CD14-positive monocyte (primary cell): Measurements from ENCODE around the gene STK32B. TPM values are rescaled to one million over a fixed set of nuclear protein-coding genes. Genes with fewer than 3 reads are reported as not detected.
A peak's percentile ranks its signal among the peaks of the same experiment; 100 is the strongest.

Source experiments
- DNase-seq, 3 donors: peaks; one replicate each; pipeline ENCODE4 v3.0.0-alpha.2; 2011 to 2022
- H2AFZ ChIP-seq: 2 replicates; pipeline ENCODE4 v1.6.0; 2012; ENCODE audit warnings: mild to moderate bottlenecking, low read depth, low read length, inconsistent platforms; ENCODE audit not compliant: insufficient read depth, poor library complexity, severe bottlenecking
- H3K27ac ChIP-seq, 2 donors: 1 replicate in 1 of 2; 2 replicates in 1 of 2; pipeline ENCODE4 v1.5.1; 2012 to 2013; ENCODE audit warnings: low read length in 2 of 2, control low read depth in 1 of 2, inconsistent platforms in 1 of 2, low read depth in 1 of 2, mild to moderate bottlenecking in 1 of 2
- H3K27me3 ChIP-seq, 2 donors: one replicate each; pipeline versions ENCODE4 v1.6.0 to v1.6.1; 2011 to 2013; ENCODE audit warnings: low read length in 2 of 2; ENCODE audit not compliant: control insufficient read depth in 2 of 2, insufficient read depth in 2 of 2
- H3K36me3 ChIP-seq, 2 donors: replicated peaks in 1 of 2; 1 replicate in 1 of 2; 2 replicates in 1 of 2; pipeline versions ENCODE4 v1.5.1 to v1.6.1; 2012 to 2013; ENCODE audit warnings: low read length in 2 of 2, control low read depth in 1 of 2, inconsistent platforms in 1 of 2, mild to moderate bottlenecking in 1 of 2; ENCODE audit not compliant: insufficient read depth in 2 of 2, control insufficient read depth in 1 of 2
- H3K4me1 ChIP-seq, 2 donors: 1 replicate in 1 of 2; 2 replicates in 1 of 2; pipeline versions ENCODE4 v1.5.1 to v1.6.1; 2012 to 2013; ENCODE audit warnings: low read length in 2 of 2, control low read depth in 1 of 2, inconsistent platforms in 1 of 2, mild to moderate bottlenecking in 1 of 2, moderate library complexity in 1 of 2; ENCODE audit not compliant: insufficient read depth in 2 of 2, control insufficient read depth in 1 of 2
- H3K4me2 ChIP-seq: replicated peaks from 2 replicates; pipeline ENCODE3; 2012; ENCODE audit warnings: low read length, moderate library complexity, mild to moderate bottlenecking; ENCODE audit not compliant: poor library complexity, severe bottlenecking; ENCODE audit errors: extremely low read depth
- H3K4me3 ChIP-seq, 3 experiments: fragments of 200-600 bp in 1 of 3; sonication (generic) in 1 of 3; replicated peaks in 1 of 3; 1 replicate in 2 of 3; 2 replicates in 1 of 3; pipeline ENCODE4 v1.5.1; 2011 to 2013; ENCODE audit warnings: low read length in 3 of 3, mild to moderate bottlenecking in 3 of 3, control low read depth in 2 of 3, low read depth in 2 of 3, inconsistent platforms in 1 of 3, moderate library complexity in 1 of 3
- H3K79me2 ChIP-seq: 2 replicates; pipeline ENCODE4 v1.6.0; 2012; ENCODE audit warnings: mild to moderate bottlenecking, control low read depth, inconsistent platforms, low read length, moderate library complexity; ENCODE audit not compliant: insufficient read depth
- H3K9ac ChIP-seq: 2 replicates; pipeline ENCODE4 v1.6.0; 2017; ENCODE audit warnings: low read length, mild to moderate bottlenecking; ENCODE audit not compliant: insufficient read depth, poor library complexity, severe bottlenecking
- H3K9me3 ChIP-seq, 2 donors: replicated peaks in 1 of 2; 1 replicate in 1 of 2; 2 replicates in 1 of 2; pipeline versions ENCODE4 v1.5.1 to v1.6.1; 2012 to 2013; ENCODE audit warnings: low read length in 2 of 2, control low read depth in 1 of 2; ENCODE audit not compliant: control insufficient read depth in 1 of 2, insufficient read depth in 1 of 2
- H4K20me1 ChIP-seq: 2 replicates; pipeline ENCODE4 v1.6.0; 2012; ENCODE audit warnings: mild to moderate bottlenecking, low read length, control low read depth, moderate library complexity; ENCODE audit not compliant: insufficient read depth
- H3K27ac Mint-ChIP-seq, 7 donors: one replicate each; pipeline ENCODE4 v1.8.0; 2020; ENCODE audit warnings: mild to moderate bottlenecking in 7 of 7, mixed read lengths in 7 of 7, moderate library complexity in 6 of 7, inconsistent platforms in 2 of 7
- H3K27me3 Mint-ChIP-seq, 3 donors: one replicate each; pipeline ENCODE4 v1.8.0; 2021 to 2022; ENCODE audit warnings: low read depth in 3 of 3, mild to moderate bottlenecking in 3 of 3, mixed read lengths in 3 of 3, moderate library complexity in 3 of 3, inconsistent platforms in 1 of 3
- H3K36me3 Mint-ChIP-seq, 2 donors: one replicate each; pipeline ENCODE4 v1.8.0; 2020; ENCODE audit warnings: mixed read lengths in 2 of 2, inconsistent platforms in 1 of 2, mild to moderate bottlenecking in 1 of 2
- H3K4me1 Mint-ChIP-seq: one replicate; pipeline ENCODE4 v1.8.0; 2020; ENCODE audit warnings: mild to moderate bottlenecking, mixed read lengths
- H3K4me3 Mint-ChIP-seq, 2 donors: one replicate each; pipeline ENCODE4 v1.8.0; 2020; ENCODE audit warnings: mild to moderate bottlenecking in 2 of 2, mixed read lengths in 2 of 2, moderate library complexity in 1 of 2
- H3K9me3 Mint-ChIP-seq, 7 donors: one replicate each; pipeline ENCODE4 v1.8.0; 2020 to 2022; ENCODE audit warnings: mixed read lengths in 7 of 7, mild to moderate bottlenecking in 6 of 7, moderate library complexity in 6 of 7, inconsistent platforms in 2 of 7
- CTCF ChIP-seq: fragments of 200-600 bp; IDR thresholded peaks from one replicate; pipeline ENCODE4 v1.8.0; 2022; ENCODE audit warnings: antibody characterized with exemption, mild to moderate bottlenecking
- WGBS: methylation state at CpG from one replicate; pipeline ENCODE4 v1.1.5; 2013; ENCODE audit warnings: missing lambda C conversion rate; ENCODE audit not compliant: insufficient coverage; 5-methylcytosine and 5-hydroxymethylcytosine counted together
- intact Hi-C, 2 donors: fragments of 100-400 bp; cut with micrococcal nuclease; formaldehyde crosslinking; loops; one replicate each; pipeline versions ENCODE4 v1.15.0 to v1.15.1; 2023
- polyA plus RNA-seq, 3 donors: library from polyadenylated mRNA; depleted of rRNA in 1 of 3; unstranded in 2 of 3; stranded (reverse) in 1 of 3; fragments of 300-500 nt in 2 of 3; fragments of >200 nt in 1 of 3; fragmentation: Illumina TruSeq in 2 of 3; gene quantifications; 1 replicate in 2 of 3; 2 replicates in 1 of 3; pipeline ENCODE4 v1.2.3, GENCODE V29; 2012 to 2021

Gene STK32B
- polyA plus RNA-seq, 3 donors = 0.61 to 1.7 (median 0.75) TPM

- H3K36me3 ChIP-seq = no peaks in the 10 kb centered on the region
- no peak overlapping the region for H3K4me3 ChIP-seq
- H3K9me3 ChIP-seq = no peaks in the 10 kb centered on the region
- no peaks in the 10 kb centered on the region for H3K9me3 Mint-ChIP-seq
- WGBS = 92% methylated on average over 3 of the region's 7 CpGs
- no peaks in the 10 kb centered on the region for H4K20me1 ChIP-seq
- H3K79me2 ChIP-seq = no peaks in the 10 kb centered on the region
- no peaks in the 10 kb centered on the region for H3K4me1 Mint-ChIP-seq
- no peaks in the 10 kb centered on the region for H3K4me1 ChIP-seq
- no peaks in the 10 kb centered on the region for H3K27me3 ChIP-seq
- no peak overlapping the region for H2AFZ ChIP-seq
- no peaks in the 10 kb centered on the region for H3K27me3 Mint-ChIP-seq
- H3K36me3 Mint-ChIP-seq = no peaks in the 10 kb centered on the region
- no peak overlapping the region for H3K27ac ChIP-seq
- H3K9ac ChIP-seq = no peak overlapping the region
- intact Hi-C loops = no loop called here
- peak overlapping the region in 1 of 7 donors; percentile 46 for H3K27ac Mint-ChIP-seq
- H3K4me3 Mint-ChIP-seq = no peak overlapping the region
- no peak overlapping the region for H3K4me2 ChIP-seq
- DNase-seq = no peak
- no peak for TF ChIP-seq CTCF
Measured at GRCh38 chr4:5462254-5462835, 411.1 kb downstream of the STK32B start.

DNA sequence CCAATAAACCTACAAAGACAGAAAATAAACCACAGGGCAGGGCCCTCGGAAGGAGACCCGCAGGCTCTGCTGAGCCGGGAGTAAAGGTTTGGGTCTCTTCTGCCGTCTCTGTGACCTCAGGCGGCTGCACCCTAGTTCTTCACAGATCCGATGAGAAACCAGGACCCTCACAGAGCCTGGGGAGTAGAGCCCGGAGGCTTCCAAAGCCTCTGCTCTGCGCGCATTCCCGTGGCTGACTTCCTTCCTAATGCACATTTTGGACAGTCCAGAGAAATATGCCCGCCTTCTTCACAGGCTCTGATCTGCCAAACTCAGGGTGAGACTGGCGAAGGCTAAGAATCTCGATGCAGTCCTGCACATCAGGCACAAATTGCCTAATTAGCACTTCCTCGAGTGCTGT, 411.6 kb downstream of the STK32B start:
- H3K9me3 ChIP-seq = no peaks in the 10 kb centered on the region
- peaks cover 0 to 2% of the 10 kb centered on the region in 2 donors for H3K36me3 Mint-ChIP-seq
- no peak for TF ChIP-seq CTCF
- H3K4me3 Mint-ChIP-seq = no peak overlapping the region
- WGBS = 95% methylated on average over 12 of the region's 14 CpGs
- no peaks in the 10 kb centered on the region for H3K4me1 Mint-ChIP-seq
- intact Hi-C loops = no loop called here
- no peaks in the 10 kb centered on the region for H3K36me3 ChIP-seq
- H4K20me1 ChIP-seq = no peaks in the 10 kb centered on the region
- H3K4me2 ChIP-seq = no peak overlapping the region
- H3K9ac ChIP-seq = no peak overlapping the region
- H2AFZ ChIP-seq = no peak overlapping the region
- no peak for DNase-seq
- no peak overlapping the region for H3K27ac ChIP-seq
- H3K27ac Mint-ChIP-seq = no peak overlapping the region
- no peaks in the 10 kb centered on the region for H3K27me3 Mint-ChIP-seq
- H3K27me3 ChIP-seq = no peaks in the 10 kb centered on the region
- H3K4me3 ChIP-seq = no peak overlapping the region
- H3K9me3 Mint-ChIP-seq = no peaks in the 10 kb centered on the region
- no peaks in the 10 kb centered on the region for H3K79me2 ChIP-seq
- H3K4me1 ChIP-seq = no peaks in the 10 kb centered on the region
